NCI-H1694 (cell line): ENCODE measurements around the gene MORN1.

ENCODE experiments used
- DNase-seq: peaks from one replicate; lab custom pipeline; 2025; lab: John Stamatoyannopoulos, UW

MORN1 gene

DNA sequence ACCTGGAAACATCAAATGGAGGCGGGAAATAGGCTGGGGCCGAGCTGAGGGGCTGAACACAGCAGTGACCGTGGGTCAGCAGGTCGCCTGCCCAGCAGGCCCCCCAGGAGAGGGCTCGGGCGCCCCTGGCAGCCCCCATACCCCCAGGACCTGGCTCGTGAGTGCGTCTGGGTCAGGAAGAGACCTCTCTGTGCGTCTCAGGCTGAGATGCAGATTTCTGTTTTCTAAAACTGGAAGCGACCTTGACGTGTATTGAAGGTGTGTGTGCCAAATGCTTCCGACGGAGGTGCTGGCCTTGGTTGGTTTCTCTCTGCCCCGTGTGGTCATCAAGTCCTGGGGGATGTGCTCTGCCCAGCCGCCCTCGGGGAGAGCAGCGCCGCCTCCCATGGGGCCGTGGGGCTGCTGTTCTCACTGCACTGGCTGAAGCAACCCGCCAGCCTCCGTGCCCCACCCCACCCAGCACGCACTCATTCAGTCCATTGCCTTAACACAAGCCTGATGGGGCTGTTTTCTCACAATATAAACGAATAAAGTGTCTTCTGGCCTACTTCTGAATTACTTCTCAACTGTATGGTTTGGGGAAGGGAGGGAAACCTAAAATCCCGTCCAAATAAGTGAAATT, 13.6 kb upstream of the MORN1 start:
- no peak for DNase-seq

DNA sequence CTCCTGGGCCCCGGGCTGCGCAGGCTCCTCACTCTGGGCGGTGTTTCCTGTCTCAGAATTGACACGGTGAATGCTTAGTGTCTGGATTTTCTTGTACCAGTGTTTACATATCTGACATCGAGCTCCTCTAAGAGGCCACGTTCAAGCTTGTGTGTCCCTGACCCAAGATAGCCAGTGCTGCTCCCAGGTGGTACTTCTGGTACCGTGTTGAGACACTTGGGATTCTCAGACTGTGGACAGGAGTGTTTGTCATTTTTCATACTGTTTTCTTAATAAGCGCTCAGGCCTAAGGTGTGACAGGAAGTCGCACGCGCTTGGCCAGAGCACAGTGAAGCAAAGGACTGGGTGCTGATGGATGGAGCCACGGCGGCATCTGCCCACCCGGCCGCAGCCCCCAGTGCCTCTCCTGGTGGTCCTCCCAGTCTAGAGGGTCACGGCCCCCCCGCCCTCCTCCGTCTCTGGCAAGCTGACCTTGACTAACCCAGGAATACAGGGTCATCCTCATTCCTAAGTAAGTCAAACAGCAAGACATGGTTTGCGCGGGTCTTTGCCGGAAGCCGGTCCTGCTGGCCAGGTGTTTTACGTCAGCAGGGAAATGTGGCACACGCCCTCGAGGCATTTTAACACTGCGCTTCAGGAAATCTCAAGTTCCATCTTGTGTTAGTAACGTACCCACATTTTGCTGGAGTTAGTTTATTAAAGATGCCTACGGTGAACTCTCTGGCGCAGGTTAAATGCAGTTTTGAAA, 13.0 kb upstream of the MORN1 start:
- no peak for DNase-seq

DNA sequence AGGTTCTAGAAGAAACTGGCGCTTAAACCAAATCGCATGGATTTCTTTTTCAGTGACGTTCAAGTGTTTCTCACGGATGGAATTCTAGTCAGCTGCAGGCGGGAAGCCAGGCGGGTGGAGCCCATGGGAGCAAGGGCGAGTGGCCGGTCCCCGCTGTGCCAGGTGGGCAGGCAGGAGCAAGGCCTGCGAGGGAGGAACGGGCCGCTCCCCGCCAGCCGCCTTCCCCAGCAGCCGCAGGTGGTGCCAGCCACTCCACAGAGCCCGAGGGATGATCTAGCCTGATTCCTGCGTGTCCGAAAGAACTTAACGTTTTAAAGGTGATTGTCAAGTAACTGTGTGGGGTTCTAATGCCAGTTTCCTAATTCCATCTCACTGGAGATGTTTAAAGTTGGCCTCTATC, 11.9 kb upstream of the MORN1 start:
- no peak for DNase-seq

DNA sequence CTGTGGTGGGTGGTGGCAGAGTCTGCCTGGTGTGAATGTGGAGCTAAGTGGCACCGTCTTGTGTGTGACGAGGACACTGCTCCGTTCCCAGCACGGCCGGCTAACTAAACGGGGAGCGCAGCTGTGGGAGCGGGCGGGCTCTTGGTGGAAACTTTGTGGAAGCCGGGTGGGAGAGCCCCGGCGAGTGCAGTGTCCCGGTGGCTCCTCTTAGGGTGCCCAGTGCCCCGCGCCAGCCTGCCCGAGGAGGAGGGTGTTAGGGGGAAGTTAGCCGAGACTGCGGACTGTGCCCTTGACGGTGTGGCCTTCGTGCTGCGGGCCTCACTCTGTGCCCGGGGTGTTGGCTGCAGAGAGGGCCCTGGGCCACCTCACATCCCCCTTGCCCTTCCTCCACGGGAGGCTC, 11.1 kb upstream of the MORN1 start:
- DNase-seq = no peak

DNA sequence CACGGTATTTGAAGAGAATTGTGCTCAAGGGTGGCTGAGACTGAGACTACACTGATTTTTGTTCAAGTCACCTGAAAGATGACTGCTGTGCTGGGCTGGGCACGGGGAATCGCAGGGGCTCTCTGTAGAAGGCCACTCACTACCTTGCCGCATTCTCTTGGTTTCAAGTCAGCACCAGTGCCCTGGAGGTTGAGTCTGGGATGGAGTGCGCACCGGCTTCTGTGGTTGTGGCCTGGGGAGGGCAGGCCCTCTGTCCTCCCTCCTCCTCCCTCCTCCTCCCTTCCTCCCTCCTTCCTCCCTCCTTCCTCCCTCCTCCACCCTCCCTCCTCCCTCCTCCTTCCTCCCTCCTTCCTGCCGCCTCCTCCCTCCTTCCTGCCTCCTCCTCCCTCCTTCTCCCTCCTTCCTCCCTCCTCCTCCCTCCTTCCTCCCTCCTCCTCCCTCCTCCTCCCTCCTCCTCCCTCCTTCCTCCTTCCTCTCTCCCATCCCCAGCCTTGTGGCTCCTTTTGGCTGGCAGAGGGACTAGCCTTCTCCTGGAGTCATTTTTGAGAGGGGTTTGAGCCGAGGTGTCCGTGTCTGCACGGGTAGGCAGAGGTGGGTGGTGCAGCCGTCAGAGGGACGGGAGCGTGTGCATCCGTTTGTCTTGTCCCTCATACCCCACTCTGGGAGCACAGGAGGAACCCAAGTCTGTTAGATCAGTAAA, 9.7 kb upstream of the MORN1 start:
- DNase-seq = no peak

DNA sequence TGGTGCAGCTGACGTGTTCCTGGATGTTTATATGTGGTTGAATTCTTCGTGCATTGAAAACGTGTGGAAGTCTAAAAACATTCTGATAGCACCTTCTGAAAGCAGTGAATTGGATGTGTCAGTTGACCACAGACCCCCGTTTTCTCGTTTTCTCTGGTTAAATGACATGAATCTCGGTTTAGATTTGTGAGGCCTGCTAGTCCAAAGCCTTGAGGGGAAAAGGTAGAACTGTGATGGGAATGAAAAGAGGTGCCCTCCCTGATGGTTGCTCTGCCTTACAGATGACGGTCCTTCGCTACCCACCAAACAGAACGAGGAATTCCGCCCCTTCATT, 9.2 kb upstream of the MORN1 start:
- no peak for DNase-seq

DNA sequence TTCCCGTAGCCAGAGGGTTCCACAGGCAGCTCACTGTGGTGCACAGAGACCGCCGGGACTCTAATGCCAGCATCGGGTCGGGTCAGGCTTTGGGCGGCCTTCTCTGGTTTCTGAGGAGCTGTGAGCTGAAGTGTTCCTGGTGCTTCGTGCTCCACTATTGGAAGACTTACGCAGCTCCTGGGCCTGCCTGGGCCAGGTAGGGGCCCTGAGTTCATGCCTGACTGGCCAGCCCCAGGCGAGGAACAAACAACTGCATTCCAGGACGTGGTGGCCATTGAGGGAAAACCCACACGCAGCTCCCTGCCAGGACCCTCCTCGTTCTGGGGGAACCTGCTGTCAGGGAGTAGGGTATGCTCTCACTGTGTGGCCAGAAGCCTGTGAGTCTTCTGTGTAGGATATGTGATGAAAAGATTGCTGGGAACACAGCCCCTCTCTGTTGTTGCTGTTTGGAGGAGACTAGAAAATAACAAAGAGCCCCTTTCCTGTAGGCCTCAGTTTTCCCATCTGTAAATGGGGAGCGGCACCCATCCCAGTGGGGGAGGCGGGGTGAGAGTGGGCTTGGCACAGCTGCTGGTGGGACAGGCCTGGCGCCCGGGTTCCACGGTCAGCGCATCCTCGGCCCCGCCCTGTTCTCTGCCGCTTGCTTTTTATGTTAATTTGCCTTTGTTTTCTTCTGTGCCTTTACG, 8.7 kb upstream of the MORN1 start:
- no peak for DNase-seq

DNA sequence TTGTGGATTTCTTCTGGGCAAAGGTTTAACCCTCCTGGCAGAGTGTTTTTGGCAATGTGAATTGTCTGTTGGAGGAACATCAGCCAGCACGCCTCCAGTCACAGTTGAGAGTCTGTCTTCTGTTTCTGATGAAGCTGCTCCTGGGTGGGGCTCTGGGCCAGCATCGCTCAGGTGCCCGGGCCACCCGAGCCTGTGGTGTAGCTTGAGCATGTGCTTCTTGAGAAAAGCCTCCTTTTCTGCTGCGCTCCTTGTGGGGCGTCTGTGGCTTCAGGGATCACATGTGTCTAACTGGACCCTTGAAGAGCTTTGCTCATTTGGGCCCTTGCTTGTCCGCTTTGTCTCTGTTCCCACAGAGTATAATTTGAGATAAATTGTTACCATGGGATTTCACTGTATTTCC, 7.5 kb upstream of the MORN1 start:
- no peak for DNase-seq

DNA sequence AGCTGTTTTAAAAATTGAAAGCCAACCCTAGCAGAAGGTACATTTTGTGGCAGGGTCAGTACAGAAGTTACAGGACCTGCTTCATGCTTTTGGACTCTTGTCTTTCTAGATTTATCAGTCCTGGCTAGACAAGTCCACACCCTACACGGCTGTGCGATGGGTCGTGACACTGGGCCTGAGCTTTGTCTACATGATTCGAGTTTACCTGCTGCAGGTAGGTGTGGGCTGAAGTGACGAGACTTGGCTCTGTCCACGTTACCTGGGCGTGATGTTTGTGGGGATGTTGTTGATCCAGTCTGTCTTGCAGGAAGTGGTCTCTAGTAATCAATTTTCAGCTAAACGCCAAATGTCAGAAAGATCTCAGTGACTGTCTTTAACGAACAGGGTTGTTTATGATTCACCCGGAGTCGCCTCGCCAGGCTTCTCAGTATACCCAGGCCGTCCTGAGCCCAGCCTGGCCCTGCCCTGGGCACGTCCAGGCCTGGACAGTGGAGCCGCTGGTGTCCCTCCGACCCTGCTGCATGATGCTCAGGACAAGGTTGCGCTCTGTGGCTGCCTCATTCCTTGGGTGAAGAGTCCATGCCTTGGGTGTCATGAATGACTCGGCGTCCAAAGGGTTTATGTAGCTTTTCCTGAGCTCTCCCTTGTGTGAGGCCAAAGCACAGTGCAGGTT, 5.8 kb upstream of the MORN1 start:
- no peak for DNase-seq

DNA sequence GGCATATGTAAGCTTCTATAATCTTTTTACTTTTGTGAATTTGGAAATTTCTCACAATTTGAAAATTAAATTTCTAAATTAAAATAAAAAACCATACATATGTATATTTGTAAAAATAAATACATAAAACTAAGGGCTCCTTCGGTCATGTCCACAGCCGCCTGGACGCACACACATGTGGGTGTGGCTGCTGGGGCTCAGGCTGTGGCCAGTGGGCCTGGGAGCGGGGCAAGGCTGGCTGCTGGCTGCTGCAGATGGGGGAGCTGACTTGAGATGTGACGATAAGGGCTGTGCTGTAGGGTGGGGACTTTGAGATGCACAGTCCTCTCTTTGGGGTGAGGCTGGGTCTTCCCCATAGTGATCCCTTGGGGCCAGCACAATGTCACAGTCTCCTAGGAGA, 5.1 kb upstream of the MORN1 start:
- no peak for DNase-seq

DNA sequence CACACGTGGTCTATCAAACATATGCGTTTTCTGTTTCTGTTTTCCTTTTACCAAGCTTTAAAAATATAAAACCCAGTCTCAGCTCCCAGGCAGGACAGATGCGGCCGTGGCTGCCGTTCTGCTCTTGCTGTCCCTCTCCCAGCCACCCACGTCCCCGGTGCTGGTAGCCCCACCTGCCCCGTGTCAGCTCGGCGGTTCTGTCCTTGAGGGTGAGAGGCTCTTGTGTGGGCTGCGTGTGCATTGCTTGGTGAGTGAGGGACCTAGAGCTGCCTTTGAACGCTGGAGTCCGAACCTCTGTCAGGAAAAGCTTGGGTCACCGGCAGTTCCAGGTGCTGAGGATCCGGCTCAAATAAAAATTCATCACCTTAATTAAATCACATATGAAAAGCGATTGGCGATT, 4.7 kb upstream of the MORN1 start:
- no peak for DNase-seq

DNA sequence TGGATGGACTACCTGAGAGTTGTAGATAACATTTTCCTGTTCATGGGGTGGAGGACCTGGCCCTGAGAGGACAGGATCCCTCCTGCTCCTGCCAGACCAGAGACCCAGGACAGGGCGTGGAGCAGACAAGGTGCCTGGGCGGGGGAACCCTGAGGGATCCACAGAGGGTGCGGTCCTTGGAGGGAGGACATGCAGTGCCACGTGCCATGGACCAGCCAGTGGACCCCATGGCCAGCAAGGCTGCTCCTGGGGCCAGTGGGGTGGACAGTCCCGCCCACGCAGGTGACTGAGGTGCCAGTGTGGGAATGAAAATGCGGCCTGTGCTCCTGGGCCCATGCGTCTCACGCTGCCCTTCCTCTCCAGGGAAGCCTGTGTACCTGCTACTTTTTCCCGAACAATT, 3.9 kb upstream of the MORN1 start:
- DNase-seq = no peak

DNA sequence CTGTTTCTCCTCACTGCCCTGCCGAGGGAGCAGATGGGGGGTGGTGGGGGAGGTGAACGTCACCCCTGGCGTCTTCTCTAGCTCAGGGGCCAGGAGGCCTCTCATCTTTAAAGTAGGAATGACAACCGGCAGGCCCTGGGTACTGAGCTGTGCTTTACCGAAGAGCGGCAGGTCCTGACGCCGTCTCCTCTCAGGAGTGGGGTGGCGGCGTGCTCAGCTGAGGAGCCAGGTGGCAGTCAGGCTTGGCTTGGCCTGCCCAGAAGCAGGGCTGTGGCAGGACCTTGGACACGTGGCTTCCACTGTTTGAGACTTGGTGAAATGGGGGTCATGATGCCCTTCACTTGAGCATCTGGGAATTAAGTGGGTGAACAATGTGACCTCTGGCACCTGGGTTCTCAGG, 3.4 kb upstream of the MORN1 start:
- no peak for DNase-seq

DNA sequence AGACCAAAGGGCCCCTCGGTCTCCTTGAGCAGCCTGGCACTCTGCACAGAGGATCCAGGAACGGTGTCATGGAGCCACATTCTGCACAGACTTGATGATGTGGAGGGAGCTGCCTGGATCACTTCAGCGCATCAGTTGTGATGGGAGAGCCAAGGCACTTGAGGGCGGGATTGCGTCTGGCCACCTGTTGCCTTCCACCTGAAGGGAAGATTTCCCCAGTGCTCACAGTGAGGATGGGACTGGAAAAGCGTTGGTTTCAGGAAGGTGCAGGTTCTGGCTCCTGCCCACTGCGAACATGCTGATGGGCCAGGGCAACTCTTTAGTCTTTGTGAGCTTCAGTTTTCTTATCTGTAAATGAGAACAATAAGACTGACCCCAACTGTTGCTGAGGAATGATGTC, 2.9 kb upstream of the MORN1 start:
- no peak for DNase-seq

DNA sequence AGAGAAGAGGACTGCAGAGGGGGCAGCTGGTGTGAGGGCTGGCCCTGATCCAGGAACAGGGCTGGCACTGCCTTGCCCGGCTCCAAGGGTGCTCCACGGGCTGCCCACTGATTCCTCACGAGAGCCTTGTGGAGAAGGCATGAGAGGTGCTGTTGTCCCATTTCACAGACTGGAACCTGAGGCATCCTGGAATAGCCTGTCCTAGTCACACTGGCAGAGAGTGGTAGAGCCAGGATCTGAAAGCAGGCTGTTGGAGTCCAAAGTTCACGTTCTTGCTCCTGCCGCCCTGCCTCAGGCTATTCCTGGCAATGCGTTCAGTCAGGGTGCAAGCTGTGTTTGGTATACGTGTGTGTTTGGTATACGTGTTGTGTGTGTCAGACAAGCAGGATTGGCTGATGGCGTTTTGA, 2.1 kb upstream of the MORN1 start:
- DNase-seq = no peak

DNA sequence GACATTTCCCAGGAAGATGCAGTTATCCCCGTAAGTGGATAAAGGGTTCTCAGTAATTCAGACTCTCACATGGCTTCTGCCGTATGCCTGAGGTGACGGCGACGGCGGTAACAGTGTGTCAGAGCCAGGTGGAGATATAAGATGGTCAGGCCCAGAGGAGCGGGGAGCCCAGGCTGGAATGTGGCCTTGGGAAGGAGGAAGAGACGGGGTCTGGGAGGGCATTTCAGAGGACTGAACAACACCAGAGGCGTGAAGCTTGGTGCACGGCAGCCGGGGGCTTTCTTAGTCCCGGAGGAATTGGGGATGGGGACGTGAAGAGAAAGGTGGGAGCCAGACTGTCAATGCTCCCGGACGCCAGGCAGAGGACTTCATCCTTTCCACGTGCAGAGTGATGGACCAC, 1.3 kb upstream of the MORN1 start:
- no peak for DNase-seq

DNA sequence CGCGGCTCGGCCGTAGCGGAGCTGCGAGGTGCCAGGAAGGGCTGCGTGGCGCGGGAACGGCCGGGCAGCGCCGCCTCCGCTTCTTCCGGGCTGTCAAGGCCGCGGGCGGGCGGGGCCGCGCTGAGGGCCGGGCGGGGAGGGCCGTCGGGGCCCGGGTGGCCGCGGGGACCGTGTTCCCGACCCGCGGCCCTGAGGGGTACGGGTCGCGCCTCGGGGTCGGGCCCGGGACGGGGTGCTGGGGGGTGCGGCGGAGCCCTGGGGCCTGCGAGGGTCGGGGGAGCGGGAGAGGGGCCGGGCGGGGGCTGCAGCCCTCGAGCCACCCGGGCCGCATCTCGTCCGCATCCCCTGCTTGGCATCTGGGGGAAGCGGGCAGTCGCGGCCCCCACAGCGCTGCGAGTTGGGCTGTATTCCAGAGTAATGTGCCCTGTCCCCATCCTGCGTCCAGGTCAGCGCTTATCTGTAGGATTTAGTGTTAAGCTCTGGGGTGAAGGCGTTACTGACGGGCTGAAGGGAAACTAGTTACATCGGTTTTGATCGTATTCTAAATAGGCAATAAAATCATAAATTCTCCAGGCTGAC, 666 bp upstream of the MORN1 start:
- no peak for DNase-seq

DNA sequence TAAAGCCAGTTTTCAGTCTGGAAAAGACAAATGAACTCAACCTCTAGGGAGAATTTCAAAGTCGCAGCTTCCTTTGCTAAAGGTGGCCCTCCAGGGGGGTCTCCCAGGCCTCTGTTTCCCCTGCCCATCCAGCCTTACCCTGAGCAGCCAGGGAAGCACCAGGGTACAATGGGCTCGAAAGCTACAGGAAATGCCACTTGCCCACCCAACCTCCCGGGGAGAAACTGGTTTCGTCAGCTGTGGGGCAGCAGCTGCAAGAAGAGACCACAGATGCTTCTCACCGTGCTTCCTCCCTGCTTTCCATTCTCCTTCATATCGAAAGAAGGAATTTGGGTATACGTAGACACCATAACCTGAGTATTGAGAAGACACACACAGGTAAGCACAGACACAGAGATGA, 1.7 kb downstream of the MORN1 start:
- DNase-seq = no peak

DNA sequence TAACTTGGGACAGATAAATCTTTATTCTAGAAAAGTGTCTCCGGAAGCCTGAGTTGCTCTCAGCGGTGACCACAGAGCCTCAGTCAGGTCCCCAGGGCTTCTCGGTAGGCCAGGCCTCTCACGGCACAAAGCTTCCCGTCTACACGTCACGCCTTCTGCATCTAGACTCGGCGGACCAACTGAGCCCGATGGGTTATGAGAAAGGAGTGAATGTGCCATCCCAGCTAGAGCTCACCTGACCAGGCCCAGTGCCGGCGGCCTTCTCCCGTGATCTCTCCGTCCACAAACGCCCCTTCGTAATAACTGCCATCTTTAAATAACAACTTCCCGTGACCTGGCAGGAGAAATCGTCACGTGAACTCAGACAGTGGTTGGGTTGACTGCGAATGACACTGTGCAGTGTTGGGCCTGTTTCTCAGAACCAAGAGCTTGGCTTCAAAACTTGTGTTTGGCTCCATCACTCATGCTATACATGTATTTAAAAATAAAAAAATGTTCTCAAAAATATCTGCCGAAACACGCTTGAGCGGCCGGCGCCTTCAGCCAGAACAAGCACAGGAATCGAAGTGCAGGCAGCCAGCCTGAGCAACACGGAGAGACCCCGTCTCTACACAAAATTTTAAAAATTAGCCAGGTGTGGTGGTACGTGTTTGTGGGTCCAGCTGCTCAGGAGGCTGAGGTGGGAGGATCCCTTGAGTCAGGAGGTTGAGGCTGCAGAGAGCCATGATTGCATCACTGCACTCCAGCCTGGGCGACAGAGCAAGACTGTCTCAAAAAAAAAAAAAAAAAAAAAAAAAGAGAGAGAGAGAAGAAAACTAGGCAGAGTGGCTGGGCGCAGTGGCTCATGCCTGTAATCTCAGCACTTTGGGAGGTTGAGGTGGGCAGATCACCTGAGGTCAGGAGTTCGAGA, 3.1 kb downstream of the MORN1 start:
- DNase-seq = no peak

DNA sequence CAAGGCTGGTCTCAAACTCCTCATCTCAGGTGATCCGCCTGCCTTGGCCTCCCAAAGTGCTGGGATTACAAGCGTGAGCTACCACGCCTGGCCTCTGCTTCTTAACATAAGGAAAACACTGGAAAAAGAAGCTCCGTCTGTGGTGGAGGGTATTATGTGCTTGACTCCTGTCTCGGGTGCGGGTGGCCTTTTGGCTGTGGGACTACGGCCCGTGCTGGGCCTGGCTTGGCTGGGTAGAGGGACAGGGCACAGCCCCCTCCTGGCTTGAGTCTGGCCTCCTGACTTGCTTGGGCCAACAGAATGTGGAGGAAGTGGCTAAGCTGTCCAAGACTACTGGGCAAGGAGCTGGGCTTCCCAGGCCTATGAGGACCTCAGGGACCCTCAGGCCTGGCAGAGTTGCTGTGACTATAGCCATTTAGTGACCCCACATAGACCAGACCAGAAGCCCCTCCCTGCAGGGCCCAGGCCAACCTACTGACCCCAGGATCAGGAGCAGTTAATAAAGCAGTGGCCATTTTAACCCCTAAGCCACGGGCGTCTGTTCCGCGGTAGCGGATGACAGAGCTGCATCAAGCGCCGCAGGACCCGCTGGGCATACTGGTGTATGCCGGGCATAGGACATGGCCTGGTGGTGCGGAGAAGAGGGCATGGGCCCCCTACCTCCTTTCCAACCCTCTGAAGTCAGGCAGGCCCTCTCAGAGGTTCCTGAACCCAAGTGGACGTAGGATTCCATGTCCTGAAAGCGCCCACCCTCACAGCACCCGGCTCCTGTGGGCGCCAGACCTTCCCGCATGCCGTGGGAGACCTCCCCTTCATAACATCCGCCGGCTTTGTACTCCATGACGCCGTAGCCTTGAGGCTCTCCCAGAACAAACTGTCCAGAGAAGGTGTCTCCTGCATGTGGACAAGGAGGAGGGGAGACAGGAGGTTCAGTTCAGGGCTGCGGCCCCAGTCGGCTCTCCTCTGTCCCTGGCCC, 4.4 kb downstream of the MORN1 start:
- no peak for DNase-seq
